ENCODE data around the gene KCNA10.
A peak's percentile ranks its signal among the peaks of the same experiment; 100 is the strongest.

Gene KCNA10

DNA sequence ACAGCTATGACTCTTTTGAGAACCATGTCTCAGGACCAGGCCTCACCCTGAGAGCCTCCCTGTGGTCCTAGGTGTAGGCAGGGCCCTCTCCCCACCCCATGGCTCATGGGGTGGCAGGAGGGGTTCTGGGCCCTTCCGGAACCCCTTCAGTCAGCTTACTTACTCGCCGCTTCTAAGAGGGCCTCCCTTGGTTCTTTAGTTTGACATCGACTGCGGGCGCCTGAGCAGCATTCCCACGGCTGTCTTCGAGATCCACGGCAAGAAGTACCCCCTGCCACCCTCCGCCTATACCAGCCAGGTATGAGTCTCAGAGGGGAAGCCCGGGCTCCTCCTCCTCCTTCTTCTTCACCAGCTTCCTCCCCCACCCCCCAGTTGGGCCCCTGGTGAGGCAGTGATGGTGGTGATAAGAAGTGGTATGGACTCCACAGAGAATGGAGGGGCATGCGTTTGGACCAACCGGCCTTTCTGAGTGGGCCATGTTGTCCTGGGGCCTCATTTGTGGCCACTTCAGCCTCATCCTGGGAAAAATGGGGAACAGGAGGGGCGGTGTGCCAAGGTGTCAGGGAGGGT is 28.9 kb downstream of the KCNA10 start:
- no peak overlapping the region for H3K27ac ChIP-seq (ENCODE audit: extremely low read depth, low read depth, low read length)
- CTCF ChIA-PET: interaction anchor here (0.8 to 1.8 kb wide), 2 partner anchors 78 to 282 kb away, joined by 3 to 7 read pairs; no protein-coding TSS in a partner anchor
- H3K4me3 ChIP-seq (ENCODE audit: low read depth, low read length): no peak overlapping the region
- TF ChIP-seq, protein P1, sequence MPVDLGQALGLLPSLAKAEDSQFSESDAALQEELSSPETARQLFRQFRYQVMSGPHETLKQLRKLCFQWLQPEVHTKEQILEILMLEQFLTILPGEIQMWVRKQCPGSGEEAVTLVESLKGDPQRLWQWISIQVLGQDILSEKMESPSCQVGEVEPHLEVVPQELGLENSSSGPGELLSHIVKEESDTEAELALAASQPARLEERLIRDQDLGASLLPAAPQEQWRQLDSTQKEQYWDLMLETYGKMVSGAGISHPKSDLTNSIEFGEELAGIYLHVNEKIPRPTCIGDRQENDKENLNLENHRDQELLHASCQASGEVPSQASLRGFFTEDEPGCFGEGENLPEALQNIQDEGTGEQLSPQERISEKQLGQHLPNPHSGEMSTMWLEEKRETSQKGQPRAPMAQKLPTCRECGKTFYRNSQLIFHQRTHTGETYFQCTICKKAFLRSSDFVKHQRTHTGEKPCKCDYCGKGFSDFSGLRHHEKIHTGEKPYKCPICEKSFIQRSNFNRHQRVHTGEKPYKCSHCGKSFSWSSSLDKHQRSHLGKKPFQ (tag by site-specific recombination; IDR thresholded peaks at IDR 0.05): no peak
- TF ChIP-seq ZIC2 (tag by site-specific recombination; IDR thresholded peaks at IDR 0.05): peak; percentile 35; the same call in 1 of the 2 replicates
- POLR2A ChIA-PET: no interaction called here
- no peaks in the 10 kb centered on the region for H3K36me3 ChIP-seq (ENCODE audit: control insufficient read depth in 2 of 2, insufficient read depth in 1 of 2, low read length in 2 of 2)
- no peaks in the 10 kb centered on the region for H3K9me3 ChIP-seq (ENCODE audit: control insufficient read depth, insufficient read depth, low read depth, low read length)
- H3K4me1 ChIP-seq (ENCODE audit: control insufficient read depth, insufficient read depth, low read length): no peaks in the 10 kb centered on the region

DNA sequence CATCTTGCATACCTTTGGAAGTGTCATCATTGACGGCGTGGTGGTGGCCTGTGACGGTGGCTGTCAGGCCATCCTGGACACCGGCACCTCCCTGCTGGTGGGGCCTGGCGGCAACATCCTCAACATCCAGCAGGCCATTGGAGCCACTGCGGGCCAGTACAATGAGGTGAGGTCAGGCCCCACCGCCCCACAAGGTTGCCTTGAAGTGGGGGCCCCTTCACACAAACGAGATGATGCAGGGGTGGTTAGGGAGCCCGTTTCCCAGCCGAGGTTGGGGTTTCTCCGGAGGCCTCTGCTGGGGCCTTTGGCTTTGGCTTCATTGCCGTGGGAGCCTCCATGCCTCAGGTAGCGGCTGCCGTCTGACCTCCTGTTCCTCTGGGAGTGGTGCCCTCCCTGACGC is 29.6 kb downstream of the KCNA10 start:
- ChIA-PET POLR2A (no interaction called here), CTCF (interaction anchor here (0.8 kb wide), 1 partner anchor 77 kb away, joined by 3 read pairs; no protein-coding TSS in a partner anchor)
- no peaks in the 10 kb centered on the region for H3K4me1 ChIP-seq (ENCODE audit: control insufficient read depth, insufficient read depth, low read length)
- no peaks in the 10 kb centered on the region for H3K36me3 ChIP-seq (ENCODE audit: control insufficient read depth in 2 of 2, insufficient read depth in 1 of 2, low read length in 2 of 2)
- no peak for TF ChIP-seq ZNF555 (tag by site-specific recombination; conservative IDR thresholded peaks at IDR 0.05)
- no peak for TF ChIP-seq ZNF311 (tag by site-specific recombination; IDR thresholded peaks at IDR 0.05; ENCODE audit: borderline replicate concordance)
- TF ChIP-seq, protein P2, sequence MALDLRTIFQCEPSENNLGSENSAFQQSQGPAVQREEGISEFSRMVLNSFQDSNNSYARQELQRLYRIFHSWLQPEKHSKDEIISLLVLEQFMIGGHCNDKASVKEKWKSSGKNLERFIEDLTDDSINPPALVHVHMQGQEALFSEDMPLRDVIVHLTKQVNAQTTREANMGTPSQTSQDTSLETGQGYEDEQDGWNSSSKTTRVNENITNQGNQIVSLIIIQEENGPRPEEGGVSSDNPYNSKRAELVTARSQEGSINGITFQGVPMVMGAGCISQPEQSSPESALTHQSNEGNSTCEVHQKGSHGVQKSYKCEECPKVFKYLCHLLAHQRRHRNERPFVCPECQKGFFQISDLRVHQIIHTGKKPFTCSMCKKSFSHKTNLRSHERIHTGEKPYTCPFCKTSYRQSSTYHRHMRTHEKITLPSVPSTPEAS (tag by site-specific recombination; IDR thresholded peaks at IDR 0.05): no peak
- TF ChIP-seq, protein P3, sequence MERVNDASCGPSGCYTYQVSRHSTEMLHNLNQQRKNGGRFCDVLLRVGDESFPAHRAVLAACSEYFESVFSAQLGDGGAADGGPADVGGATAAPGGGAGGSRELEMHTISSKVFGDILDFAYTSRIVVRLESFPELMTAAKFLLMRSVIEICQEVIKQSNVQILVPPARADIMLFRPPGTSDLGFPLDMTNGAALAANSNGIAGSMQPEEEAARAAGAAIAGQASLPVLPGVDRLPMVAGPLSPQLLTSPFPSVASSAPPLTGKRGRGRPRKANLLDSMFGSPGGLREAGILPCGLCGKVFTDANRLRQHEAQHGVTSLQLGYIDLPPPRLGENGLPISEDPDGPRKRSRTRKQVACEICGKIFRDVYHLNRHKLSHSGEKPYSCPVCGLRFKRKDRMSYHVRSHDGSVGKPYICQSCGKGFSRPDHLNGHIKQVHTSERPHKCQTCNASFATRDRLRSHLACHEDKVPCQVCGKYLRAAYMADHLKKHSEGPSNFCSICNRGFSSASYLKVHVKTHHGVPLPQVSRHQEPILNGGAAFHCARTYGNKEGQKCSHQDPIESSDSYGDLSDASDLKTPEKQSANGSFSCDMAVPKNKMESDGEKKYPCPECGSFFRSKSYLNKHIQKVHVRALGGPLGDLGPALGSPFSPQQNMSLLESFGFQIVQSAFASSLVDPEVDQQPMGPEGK (tag by site-specific recombination; IDR thresholded peaks at IDR 0.05): no peak
- TF ChIP-seq ZFHX2 (tag by site-specific recombination; conservative IDR thresholded peaks at IDR 0.05): no peak
- TF ChIP-seq ZBTB48 (tag by site-specific recombination; IDR thresholded peaks at IDR 0.05): no peak
- no peak for TF ChIP-seq ZNF138 (tag by site-specific recombination; IDR thresholded peaks at IDR 0.05; ENCODE audit: borderline replicate concordance)
- H3K9me3 ChIP-seq (ENCODE audit: control insufficient read depth, insufficient read depth, low read depth, low read length): no peaks in the 10 kb centered on the region
- H3K4me3 ChIP-seq (ENCODE audit: low read depth, low read length): no peak overlapping the region
- no peak overlapping the region for H3K27ac ChIP-seq (ENCODE audit: extremely low read depth, low read depth, low read length)

DNA sequence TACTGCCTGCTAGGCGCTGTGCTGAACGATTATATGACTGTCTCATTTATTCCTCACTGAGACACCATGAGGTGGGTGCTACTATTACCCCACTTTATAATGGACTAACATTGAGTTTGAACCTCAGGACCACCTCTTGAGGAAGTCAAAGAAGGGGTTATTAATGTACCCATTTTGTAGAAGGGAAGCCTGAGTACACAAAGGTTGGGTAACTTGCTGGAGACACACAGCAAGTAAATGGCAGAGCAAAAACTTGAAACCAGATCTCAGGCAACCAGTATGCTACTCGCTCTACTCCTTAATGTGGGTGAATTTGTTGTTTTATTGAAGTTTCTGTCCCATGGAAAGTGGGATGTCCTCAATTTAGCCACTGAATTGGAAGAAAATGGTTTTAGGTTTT is 30.1 kb downstream of the KCNA10 start:
- H3K4me3 ChIP-seq (ENCODE audit: low read depth, low read length): no peak overlapping the region
- POLR2A ChIA-PET: no interaction called here
- H3K9me3 ChIP-seq (ENCODE audit: control insufficient read depth, insufficient read depth, low read depth, low read length): no peaks in the 10 kb centered on the region
- no peaks in the 10 kb centered on the region for H3K4me1 ChIP-seq (ENCODE audit: control insufficient read depth, insufficient read depth, low read length)
- CTCF ChIA-PET: interaction anchor here (1.1 kb wide), 1 partner anchor 29 kb away, joined by 3 read pairs; no protein-coding TSS in a partner anchor
- TF ChIP-seq SETDB1 (IDR thresholded peaks at IDR 0.05; ENCODE audit: insufficient read length, low read length) (no peak), ZNF138 (tag by site-specific recombination; IDR thresholded peaks at IDR 0.05; ENCODE audit: borderline replicate concordance) (no peak), ZNF114 (tag by site-specific recombination; IDR thresholded peaks at IDR 0.05) (no peak), ZNF843 (tag by site-specific recombination; IDR thresholded peaks at IDR 0.05) (no peak), ZNF19 (tag by site-specific recombination; IDR thresholded peaks at IDR 0.05; ENCODE audit: low read depth) (no peak), SALL2 (tag by site-specific recombination; IDR thresholded peaks at IDR 0.05; ENCODE audit: borderline replicate concordance) (no peak), GFI1B (tag by site-specific recombination; IDR thresholded peaks at IDR 0.05) (no peak), ZNF658 (tag by site-specific recombination; IDR thresholded peaks at IDR 0.05) (no peak), ZSCAN23 (tag by site-specific recombination; IDR thresholded peaks at IDR 0.05) (no peak), ZNF596 (tag by site-specific recombination; IDR thresholded peaks at IDR 0.05) (no peak), MEIS1 (CRISPR knock-in tag; IDR thresholded peaks at IDR 0.05; ENCODE audit: borderline replicate concordance) (no peak), ZBTB1 (tag by site-specific recombination; IDR thresholded peaks at IDR 0.05) (no peak)
- no peak overlapping the region for H3K27ac ChIP-seq (ENCODE audit: extremely low read depth, low read depth, low read length)
- no peaks in the 10 kb centered on the region for H3K36me3 ChIP-seq (ENCODE audit: control insufficient read depth in 2 of 2, insufficient read depth in 1 of 2, low read length in 2 of 2)
